DND-41 (cell line): ENCODE measurements around the gene RAC2.

Experiments
- ATAC-seq: fragments of 200-7000 bp; cut with Tn5 transposase; 3 replicates; pipeline ENCODE4 v1.9.1; 2021; ENCODE audit warnings: low read depth; ENCODE audit not compliant: insufficient read depth
- DNase-seq: peaks from one replicate; pipeline ENCODE4 v3.0.0-alpha.2; 2020
- H2AFZ ChIP-seq: 2 replicates; pipeline ENCODE4 v1.6.0; 2012; ENCODE audit warnings: low read depth, low read length
- H3K27ac ChIP-seq: 2 replicates; pipeline ENCODE4 v1.5.1; 2012; ENCODE audit warnings: low read length, inconsistent platforms
- H3K27me3 ChIP-seq: fragments of 200-600 bp; sonication (generic); 2 replicates; pipeline ENCODE4 v1.6.0; 2012; ENCODE audit warnings: low read length, mild to moderate bottlenecking, inconsistent platforms; ENCODE audit not compliant: insufficient read depth, poor library complexity
- H3K36me3 ChIP-seq: 2 replicates; pipeline ENCODE4 v1.5.1; 2012; ENCODE audit warnings: low read length, inconsistent platforms; ENCODE audit not compliant: insufficient read depth
- H3K4me1 ChIP-seq: 2 replicates; pipeline ENCODE4 v1.5.1; 2012; ENCODE audit warnings: mild to moderate bottlenecking, low read length; ENCODE audit not compliant: insufficient read depth
- H3K4me2 ChIP-seq: 2 replicates; pipeline ENCODE4 v1.6.0; 2012; ENCODE audit warnings: mild to moderate bottlenecking, moderate library complexity, low read length, inconsistent platforms; ENCODE audit not compliant: insufficient read depth
- H3K4me3 ChIP-seq, 2 experiments: fragments of 200-600 bp in 1 of 2; shearing (Covaris generic) in 1 of 2; 2 replicates each; pipeline ENCODE4 v1.5.1; 2012 to 2016; ENCODE audit warnings: inconsistent platforms in 2 of 2, low read length in 2 of 2, mild to moderate bottlenecking in 2 of 2, low read depth in 1 of 2, moderate library complexity in 1 of 2
- H3K79me2 ChIP-seq: 2 replicates; pipeline ENCODE4 v1.6.0; 2012; ENCODE audit warnings: low read length, inconsistent platforms; ENCODE audit not compliant: insufficient read depth
- H3K9ac ChIP-seq: 2 replicates; pipeline ENCODE4 v1.6.0; 2012; ENCODE audit warnings: low read depth, mild to moderate bottlenecking, inconsistent platforms, low read length, moderate library complexity
- H3K9me3 ChIP-seq: 2 replicates; pipeline ENCODE4 v1.5.1; 2012; ENCODE audit warnings: low read length, moderate library complexity, mild to moderate bottlenecking, inconsistent platforms; ENCODE audit not compliant: insufficient read depth, severe bottlenecking
- H4K20me1 ChIP-seq: 2 replicates; pipeline ENCODE4 v1.6.0; 2012; ENCODE audit warnings: low read length; ENCODE audit not compliant: insufficient read depth
- EZH2 ChIP-seq: IDR thresholded peaks from 3 replicates; pipeline ENCODE4 v1.6.1; 2012; ENCODE audit warnings: borderline replicate concordance, low read depth, mild to moderate bottlenecking, moderate library complexity, low read length, inconsistent platforms; ENCODE audit not compliant: severe bottlenecking
- TF ChIP-seq, protein P1 (sequence below): IDR thresholded peaks from 2 replicates; pipeline ENCODE4 v1.5.1; 2012; ENCODE audit warnings: borderline replicate concordance, low read length, moderate library complexity, mild to moderate bottlenecking; ENCODE audit not compliant: poor library complexity, severe bottlenecking; ENCODE audit errors: extremely low read depth

The RAC2 gene

DNA sequence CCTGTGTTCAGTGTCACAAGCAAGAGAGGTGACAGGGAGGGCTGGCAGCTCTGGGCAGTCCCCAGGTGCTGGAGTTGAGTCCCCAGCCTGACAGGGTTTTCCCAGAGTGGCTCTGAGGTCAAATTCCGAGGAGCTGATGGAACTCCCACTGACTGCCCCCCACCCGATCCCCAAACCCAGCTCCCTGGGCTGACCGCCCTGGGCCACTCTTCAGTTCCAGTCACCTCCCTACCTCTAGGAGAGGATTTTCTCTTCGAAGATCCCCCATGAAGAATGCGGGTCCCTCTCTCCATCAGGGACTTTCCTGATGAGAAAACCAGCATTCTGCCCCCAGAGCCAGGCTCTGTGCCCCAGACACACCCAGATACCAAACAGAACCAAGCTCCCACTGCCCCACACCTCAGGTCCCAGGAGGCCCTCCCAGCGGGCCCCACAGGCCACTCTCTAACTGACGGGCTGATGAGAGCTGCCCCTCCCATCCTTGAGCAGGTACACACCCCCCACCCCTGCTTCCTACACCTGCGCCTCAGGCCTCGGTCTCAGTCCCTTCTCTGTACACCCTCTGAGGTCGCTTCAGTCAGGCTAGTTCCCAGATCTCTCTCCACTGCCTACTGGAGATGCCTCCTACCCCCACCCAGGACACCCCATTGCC is 12.1 kb upstream of the RAC2 start:
- ATAC-seq (no peak), DNase-seq (no peak)
- no peak for TF ChIP-seq EZH2
- TF ChIP-seq, protein P1, sequence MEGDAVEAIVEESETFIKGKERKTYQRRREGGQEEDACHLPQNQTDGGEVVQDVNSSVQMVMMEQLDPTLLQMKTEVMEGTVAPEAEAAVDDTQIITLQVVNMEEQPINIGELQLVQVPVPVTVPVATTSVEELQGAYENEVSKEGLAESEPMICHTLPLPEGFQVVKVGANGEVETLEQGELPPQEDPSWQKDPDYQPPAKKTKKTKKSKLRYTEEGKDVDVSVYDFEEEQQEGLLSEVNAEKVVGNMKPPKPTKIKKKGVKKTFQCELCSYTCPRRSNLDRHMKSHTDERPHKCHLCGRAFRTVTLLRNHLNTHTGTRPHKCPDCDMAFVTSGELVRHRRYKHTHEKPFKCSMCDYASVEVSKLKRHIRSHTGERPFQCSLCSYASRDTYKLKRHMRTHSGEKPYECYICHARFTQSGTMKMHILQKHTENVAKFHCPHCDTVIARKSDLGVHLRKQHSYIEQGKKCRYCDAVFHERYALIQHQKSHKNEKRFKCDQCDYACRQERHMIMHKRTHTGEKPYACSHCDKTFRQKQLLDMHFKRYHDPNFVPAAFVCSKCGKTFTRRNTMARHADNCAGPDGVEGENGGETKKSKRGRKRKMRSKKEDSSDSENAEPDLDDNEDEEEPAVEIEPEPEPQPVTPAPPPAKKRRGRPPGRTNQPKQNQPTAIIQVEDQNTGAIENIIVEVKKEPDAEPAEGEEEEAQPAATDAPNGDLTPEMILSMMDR: no peak
- H3K79me2 ChIP-seq: no peaks in the 10 kb centered on the region
- no peaks in the 10 kb centered on the region for H3K36me3 ChIP-seq
- no peak overlapping the region for H3K27ac ChIP-seq
- H3K9ac ChIP-seq: no peak overlapping the region
- no peaks in the 10 kb centered on the region; the same call in 1 of the 2 replicates for H4K20me1 ChIP-seq
- no peak overlapping the region for H3K4me3 ChIP-seq
- H3K4me1 ChIP-seq: no peaks in the 10 kb centered on the region
- no peak overlapping the region for H3K4me2 ChIP-seq
- H3K9me3 ChIP-seq: no peaks in the 10 kb centered on the region
- H2AFZ ChIP-seq: no peak overlapping the region
- H3K27me3 ChIP-seq: peaks cover 6% of the 10 kb centered on the region

DNA sequence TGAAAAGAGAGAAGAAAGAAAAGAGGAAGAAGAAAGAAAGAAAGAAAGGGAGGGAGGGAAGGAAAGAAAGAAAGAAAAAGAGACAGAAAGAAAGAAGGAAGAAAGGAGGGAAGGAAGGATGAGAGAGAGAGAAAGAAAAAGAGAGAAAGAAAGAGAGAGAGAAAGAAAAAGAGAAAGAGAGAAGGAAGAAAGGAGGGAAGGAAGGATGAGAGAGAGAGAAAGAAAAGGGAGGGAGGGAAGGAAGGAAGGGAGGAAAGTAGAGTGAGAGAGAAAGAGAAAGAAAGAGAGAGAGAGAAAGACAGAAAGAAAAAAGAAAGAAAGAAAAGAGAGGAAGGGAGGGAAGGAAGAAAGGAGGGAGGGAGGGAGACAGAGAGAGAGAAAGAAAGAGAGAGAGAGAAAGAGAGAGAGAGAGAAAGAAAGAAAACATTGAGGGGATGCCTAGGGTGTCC is 11.5 kb upstream of the RAC2 start:
- Histone ChIP-seq H3K79me2 (no peaks in the 10 kb centered on the region), H3K4me3 (no peak overlapping the region), H3K4me2 (no peak overlapping the region), H2AFZ (no peak overlapping the region), H4K20me1 (no peaks in the 10 kb centered on the region), H3K27ac (no peak overlapping the region), H3K27me3 (peaks cover 6% of the 10 kb centered on the region), H3K9me3 (no peaks in the 10 kb centered on the region), H3K4me1 (no peaks in the 10 kb centered on the region), H3K36me3 (no peaks in the 10 kb centered on the region), H3K9ac (no peak overlapping the region)
- no peak for ATAC-seq
- TF ChIP-seq, protein P1: no peak
- TF ChIP-seq EZH2: no peak
- no peak for DNase-seq

DNA sequence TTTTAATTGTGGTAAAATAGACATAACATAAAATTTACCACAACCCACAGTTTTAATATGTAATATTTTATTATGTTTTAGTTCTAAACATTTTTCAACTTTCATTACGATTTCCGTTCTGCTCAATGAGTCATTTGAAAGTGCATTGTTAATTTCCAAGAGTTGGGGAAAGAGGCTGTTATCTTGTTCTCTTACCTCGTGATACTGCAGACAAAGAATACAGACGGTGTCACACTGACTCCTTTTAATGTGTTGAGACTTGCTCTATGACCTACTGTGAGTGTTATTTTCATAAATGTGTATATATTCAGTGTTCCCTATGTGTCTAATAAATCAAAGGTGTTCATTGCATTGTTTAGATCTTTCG is 10.8 kb upstream of the RAC2 start:
- Histone ChIP-seq H3K27me3 (peaks cover 6% of the 10 kb centered on the region), H3K4me1 (no peaks in the 10 kb centered on the region), H2AFZ (no peak overlapping the region), H3K9ac (no peak overlapping the region), H3K4me2 (no peak overlapping the region), H3K4me3 (no peak overlapping the region), H3K9me3 (no peaks in the 10 kb centered on the region), H3K27ac (no peak overlapping the region), H3K79me2 (no peaks in the 10 kb centered on the region), H3K36me3 (no peaks in the 10 kb centered on the region), H4K20me1 (no peaks in the 10 kb centered on the region)
- ATAC-seq: no peak
- TF ChIP-seq, protein P1: no peak
- no peak for TF ChIP-seq EZH2
- DNase-seq: no peak
